GM06990 (cell line): ENCODE results near the gene CNST.

Source experiments
- DNase-seq: peaks from one replicate; pipeline ENCODE4 v3.0.0-alpha.2; 2011; ENCODE audit not compliant: insufficient read length; ENCODE audit errors: extremely low read depth
- H3K27me3 ChIP-seq: replicated peaks from 2 replicates; pipeline ENCODE4 v1.6.0; 2011; ENCODE audit warnings: low read length; ENCODE audit not compliant: control insufficient read depth, insufficient read depth
- H3K36me3 ChIP-seq: 2 replicates; pipeline ENCODE4 v1.5.1; 2011; ENCODE audit warnings: low read length; ENCODE audit not compliant: control insufficient read depth, insufficient read depth
- H3K4me3 ChIP-seq: replicated peaks from 2 replicates; pipeline ENCODE4 v1.5.1; 2011; ENCODE audit warnings: low read depth, mild to moderate bottlenecking, control low read depth, low read length
- CTCF ChIP-seq: IDR thresholded peaks from 2 replicates; pipeline ENCODE4 v1.5.1; 2011; ENCODE audit warnings: low read length, control low read depth, mild to moderate bottlenecking, inconsistent platforms; ENCODE audit not compliant: insufficient read depth, poor library complexity, severe bottlenecking

CNST gene

GRCh38 chr1:246577082-246577719 is 10.9 kb downstream of the CNST start:
- no peaks in the 10 kb centered on the region for H3K27me3 ChIP-seq
- no peaks in the 10 kb centered on the region; the same call in 1 of the 2 replicates for H3K36me3 ChIP-seq
- peak overlapping the region; percentile 6; the same call in 1 of the 2 replicates for H3K4me3 ChIP-seq
- DNase-seq, result no peak
- TF ChIP-seq CTCF, result no peak

DNA sequence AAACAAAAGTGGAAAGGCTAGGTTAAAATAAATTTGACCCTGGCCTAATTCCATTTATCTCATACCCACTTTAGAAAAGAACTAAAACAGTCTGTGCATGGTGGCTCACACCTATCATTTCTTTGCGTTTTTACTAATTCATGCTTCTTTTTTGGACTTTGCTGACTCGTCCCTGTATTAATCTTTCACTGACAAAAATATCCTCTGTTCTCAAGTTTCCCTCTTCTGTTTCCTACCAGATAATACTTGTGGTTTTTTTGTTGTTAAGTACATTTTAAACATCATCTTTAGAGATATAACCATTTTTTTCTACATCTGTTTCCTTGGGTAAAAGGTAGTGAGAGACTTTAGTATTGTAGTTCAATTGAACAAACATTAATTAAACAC is 11.5 kb downstream of the CNST start:
- Histone ChIP-seq H3K27me3 (no peaks in the 10 kb centered on the region), H3K36me3 (no peaks in the 10 kb centered on the region; the same call in 1 of the 2 replicates), H3K4me3 (no peak overlapping the region)
- no peak for DNase-seq
- TF ChIP-seq CTCF, result no peak

GRCh38 chr1:246579818-246580217 is 13.6 kb downstream of the CNST start:
- Histone ChIP-seq H3K36me3 (no peaks in the 10 kb centered on the region; the same call in 1 of the 2 replicates), H3K4me3 (0 out of 2 replicates have a peak overlapping the region, but pooled peaks have one; percentile 6), H3K27me3 (no peaks in the 10 kb centered on the region)
- TF ChIP-seq CTCF, result no peak
- DNase-seq, result peak; percentile 39

DNA sequence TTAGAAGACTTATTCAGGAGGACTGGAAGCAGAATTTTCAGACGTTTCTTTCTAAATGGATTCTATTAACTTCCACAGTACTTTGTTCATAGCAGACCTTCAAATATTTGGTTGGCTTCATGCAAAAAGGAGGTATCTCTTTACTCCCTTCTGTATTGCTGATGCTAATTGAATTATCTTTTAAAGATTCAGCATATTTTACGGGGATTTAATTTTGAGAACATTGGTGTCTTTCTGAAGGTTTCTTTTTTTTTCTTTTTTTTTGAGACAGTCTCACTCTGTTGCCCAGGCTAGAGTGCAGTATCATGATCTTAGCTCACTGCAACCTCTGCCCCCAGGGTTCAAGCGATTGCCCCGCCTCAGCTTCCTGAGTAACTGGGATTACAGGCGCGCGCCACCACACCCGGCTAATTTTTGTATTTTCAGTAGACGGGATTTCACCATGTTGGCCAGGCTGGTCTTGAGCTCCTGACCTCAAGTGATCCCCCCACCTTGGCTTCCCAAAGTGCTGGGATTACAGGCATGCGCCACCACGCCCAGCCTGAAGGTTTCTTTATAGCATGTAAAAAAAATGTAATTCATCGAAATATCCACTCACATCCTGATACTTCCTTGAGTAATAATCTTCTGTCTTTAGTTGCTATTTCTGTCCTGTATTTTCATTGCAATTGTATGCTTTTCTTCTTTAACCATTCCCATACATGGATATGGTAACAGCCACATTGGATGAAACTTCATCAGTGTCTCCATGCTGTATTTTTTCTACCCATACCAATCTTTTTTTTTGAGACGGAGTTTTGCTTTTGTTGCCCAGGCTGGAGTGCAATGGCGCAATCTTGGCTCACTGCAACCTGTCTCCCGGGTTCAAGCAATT is 14.5 kb downstream of the CNST start:
- TF ChIP-seq CTCF, result no peak
- H3K36me3 ChIP-seq, result no peaks in the 10 kb centered on the region; the same call in 1 of the 2 replicates
- H3K27me3 ChIP-seq, result no peaks in the 10 kb centered on the region
- H3K4me3 ChIP-seq, result no peak overlapping the region
- no peak for DNase-seq

- no peak for DNase-seq
- no peak for TF ChIP-seq CTCF
- Histone ChIP-seq H3K36me3 (no peaks in the 10 kb centered on the region; the same call in 1 of the 2 replicates), H3K27me3 (no peaks in the 10 kb centered on the region), H3K4me3 (no peak overlapping the region)
Observed at GRCh38 chr1:246582301-246583055, 16.2 kb downstream of the CNST start.
